ENCODE results near the gene PLEKHA8. TPM values are rescaled to one million over a fixed set of nuclear protein-coding genes. Genes with fewer than 3 reads are reported as not detected.

PLEKHA8 gene
- total RNA-seq, 1 donor from 2014 or later: 8.8 TPM

DNA sequence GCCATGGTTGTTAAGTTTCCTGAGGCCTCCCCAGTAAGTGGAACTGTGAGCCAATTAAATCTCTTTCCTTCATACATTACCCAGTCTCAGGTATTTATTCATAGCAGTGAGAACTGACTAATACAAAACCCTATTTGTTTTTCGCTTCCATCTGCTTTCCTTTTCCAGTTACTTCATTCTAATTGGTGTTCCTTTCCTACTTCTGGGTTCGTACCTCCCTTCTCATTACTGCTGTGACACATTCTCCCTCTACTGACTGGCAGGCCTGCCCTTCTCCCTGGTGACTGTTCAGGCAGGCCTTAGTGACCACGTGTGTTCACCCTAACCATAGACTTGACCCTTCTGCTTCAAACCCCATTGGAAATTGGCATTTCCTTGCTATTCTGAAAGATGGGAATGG is 144.2 kb downstream of the PLEKHA8 start:
- DNase-seq (no peak), ATAC-seq (no peak)
- Histone ChIP-seq H3K36me3 (no peaks in the 10 kb centered on the region), H3K9me3 (no peaks in the 10 kb centered on the region), H3K27ac (no peak overlapping the region), H3K27me3 (ENCODE audit: low read depth) (no peaks in the 10 kb centered on the region), H3K4me1 (peaks cover 26% of the 10 kb centered on the region), H3K4me3 (no peak overlapping the region)
- TF ChIP-seq, protein P1, sequence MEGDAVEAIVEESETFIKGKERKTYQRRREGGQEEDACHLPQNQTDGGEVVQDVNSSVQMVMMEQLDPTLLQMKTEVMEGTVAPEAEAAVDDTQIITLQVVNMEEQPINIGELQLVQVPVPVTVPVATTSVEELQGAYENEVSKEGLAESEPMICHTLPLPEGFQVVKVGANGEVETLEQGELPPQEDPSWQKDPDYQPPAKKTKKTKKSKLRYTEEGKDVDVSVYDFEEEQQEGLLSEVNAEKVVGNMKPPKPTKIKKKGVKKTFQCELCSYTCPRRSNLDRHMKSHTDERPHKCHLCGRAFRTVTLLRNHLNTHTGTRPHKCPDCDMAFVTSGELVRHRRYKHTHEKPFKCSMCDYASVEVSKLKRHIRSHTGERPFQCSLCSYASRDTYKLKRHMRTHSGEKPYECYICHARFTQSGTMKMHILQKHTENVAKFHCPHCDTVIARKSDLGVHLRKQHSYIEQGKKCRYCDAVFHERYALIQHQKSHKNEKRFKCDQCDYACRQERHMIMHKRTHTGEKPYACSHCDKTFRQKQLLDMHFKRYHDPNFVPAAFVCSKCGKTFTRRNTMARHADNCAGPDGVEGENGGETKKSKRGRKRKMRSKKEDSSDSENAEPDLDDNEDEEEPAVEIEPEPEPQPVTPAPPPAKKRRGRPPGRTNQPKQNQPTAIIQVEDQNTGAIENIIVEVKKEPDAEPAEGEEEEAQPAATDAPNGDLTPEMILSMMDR (IDR thresholded peaks at IDR 0.05): no peak
- intact Hi-C loops (cut with DNase I): no loop called here

DNA sequence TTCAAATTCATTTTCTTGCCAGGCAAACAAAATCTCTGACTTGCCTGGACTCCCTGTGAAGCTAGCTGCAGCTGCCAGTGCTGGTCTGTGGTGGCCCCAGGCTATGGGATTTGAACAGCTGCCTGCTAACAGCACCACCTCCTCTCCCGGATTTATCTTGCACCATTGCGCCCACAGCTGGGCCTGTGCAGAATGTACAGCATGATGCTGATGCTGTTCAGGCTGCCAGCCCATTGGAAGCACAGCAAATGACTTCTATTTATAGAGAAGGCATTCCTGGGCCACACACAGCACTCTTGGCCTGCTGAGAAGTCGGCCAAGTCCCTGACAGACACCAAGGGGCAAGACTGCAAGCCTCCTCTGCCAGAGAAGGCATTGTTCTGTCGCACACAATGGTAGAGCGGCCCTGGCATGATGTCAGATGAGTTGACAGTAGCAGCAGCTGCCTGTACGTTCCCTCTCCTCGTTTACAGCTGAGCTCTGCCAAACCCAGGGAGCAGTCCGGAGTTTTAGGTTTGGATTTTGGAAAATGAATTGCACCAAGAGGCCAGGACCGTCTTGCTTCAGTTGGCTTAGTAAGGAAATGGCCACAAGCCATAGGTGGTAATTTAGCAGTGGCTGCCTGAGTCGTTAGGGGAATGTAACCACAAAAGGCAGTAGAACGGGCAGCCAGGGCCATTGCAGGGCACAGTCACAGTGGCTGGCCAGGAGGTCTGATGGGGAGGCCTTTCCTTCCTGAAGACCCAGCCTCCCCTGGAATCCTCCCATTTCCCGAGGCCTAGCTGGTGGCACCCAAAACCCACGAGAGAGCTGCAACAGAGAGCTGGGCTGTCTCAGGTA is 145.1 kb downstream of the PLEKHA8 start:
- DNase-seq (peak; percentile 67), ATAC-seq (peak; percentile 66 to 74)
- Histone ChIP-seq H3K27me3 (ENCODE audit: low read depth) (no peaks in the 10 kb centered on the region), H3K4me3 (no peak overlapping the region), H3K27ac (no peak overlapping the region), H3K36me3 (no peaks in the 10 kb centered on the region), H3K4me1 (peaks cover 32% of the 10 kb centered on the region), H3K9me3 (no peaks in the 10 kb centered on the region)
- TF ChIP-seq, protein P1 (IDR thresholded peaks at IDR 0.05): peak; percentile 19
- intact Hi-C loops (cut with DNase I): no loop called here

DNA sequence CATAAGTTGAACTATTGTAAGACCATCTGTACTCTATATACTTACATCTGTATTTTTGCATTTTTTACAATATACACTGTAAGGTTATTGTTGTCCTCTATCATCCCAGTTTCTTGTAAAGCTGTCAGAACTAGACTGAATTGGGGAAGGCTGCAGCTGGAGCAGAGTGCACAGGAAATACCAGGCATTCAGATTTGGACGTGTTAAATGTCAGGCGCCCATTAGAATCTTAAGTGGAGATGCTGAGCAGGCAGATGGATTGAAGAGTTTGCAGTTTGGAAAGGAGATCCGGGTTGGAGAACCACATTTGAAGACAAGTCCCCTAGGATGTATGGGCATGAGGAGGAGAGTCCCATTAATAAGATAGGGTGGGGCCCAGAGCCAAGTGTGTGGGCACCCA is 147.0 kb downstream of the PLEKHA8 start:
- Histone ChIP-seq H3K27ac (no peak overlapping the region), H3K9me3 (no peaks in the 10 kb centered on the region), H3K27me3 (ENCODE audit: low read depth) (no peaks in the 10 kb centered on the region), H3K4me3 (no peak overlapping the region), H3K36me3 (no peaks in the 10 kb centered on the region), H3K4me1 (peaks cover 44% of the 10 kb centered on the region)
- TF ChIP-seq, protein P1 (IDR thresholded peaks at IDR 0.05): no peak
- intact Hi-C loops (cut with DNase I): no loop called here
- DNase-seq: no peak
- no peak for ATAC-seq

DNA sequence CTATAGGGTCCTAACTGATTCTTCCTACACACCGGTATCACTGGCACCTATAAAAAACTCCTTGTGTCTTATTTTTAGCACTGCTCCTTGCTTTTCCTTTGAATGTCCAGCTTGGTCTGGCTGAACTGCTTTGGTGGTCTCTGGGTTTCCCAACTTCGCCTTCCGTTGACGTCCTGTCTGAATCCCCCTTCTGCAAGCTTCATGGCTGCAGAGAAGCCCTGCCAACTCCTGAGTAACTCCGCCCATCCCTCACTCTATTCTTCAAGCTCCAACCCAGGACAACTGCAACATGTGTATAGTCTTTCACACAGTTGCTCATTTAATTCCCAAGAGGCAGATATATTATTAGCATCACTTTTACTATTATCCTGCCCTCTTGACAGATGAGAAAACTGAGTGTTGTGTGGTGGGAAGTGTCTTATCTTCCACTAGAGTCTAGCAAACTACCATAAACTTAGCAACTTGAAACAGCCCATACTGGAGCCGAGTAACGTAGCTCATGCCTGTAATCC is 147.5 kb downstream of the PLEKHA8 start:
- TF ChIP-seq, protein P1 (IDR thresholded peaks at IDR 0.05): no peak
- H3K36me3 ChIP-seq: no peaks in the 10 kb centered on the region
- peaks cover 44% of the 10 kb centered on the region for H3K4me1 ChIP-seq
- DNase-seq (no peak), ATAC-seq (no peak)
- H3K4me3 ChIP-seq: no peak overlapping the region
- no peak overlapping the region for H3K27ac ChIP-seq
- no peaks in the 10 kb centered on the region for H3K9me3 ChIP-seq
- no peaks in the 10 kb centered on the region for H3K27me3 ChIP-seq (ENCODE audit: low read depth)
- intact Hi-C loops (cut with DNase I): no loop called here

DNA sequence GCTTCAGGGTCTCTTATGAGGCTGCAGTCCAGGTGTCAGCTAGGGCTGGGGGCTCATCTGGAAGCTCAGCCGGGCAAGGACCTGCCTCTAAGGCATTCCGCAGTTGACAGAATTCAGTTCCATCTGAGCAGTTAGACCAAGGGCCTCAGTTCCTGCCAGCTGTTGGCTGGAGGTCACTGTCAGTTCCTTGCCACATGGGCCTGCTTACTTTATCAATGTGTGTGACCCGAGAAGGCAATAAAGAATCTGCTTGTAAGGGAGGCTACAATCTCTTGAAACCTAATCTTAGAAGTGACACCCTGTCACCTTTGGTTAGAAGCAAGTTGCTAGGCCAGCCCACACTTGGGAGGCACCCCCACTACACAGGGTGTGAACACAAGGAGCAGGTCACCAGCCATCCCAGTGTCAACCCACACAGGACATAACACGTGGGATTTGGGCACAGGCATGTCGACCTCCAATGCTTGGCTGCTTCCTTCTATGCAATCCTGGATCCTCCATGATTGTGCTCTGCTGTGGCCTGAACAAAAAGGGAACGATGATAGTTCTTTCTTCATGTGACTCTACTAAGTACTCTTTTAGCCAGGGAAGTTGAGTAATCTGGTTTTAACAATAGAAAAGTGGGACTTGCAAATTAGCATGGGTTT is 148.4 kb downstream of the PLEKHA8 start:
- no peaks in the 10 kb centered on the region for H3K27me3 ChIP-seq (ENCODE audit: low read depth)
- DNase-seq (no peak), ATAC-seq (no peak)
- no peak overlapping the region for H3K27ac ChIP-seq
- H3K4me3 ChIP-seq: no peak overlapping the region
- no peaks in the 10 kb centered on the region for H3K9me3 ChIP-seq
- intact Hi-C loops (cut with DNase I): no loop called here
- TF ChIP-seq, protein P1 (IDR thresholded peaks at IDR 0.05): no peak
- H3K4me1 ChIP-seq: peaks cover 44% of the 10 kb centered on the region
- no peaks in the 10 kb centered on the region for H3K36me3 ChIP-seq

All from lower lobe of right lung (tissue), 2 donors.